GM19035 (cell line): Measurements from ENCODE around the gene CCDC7.
"Not testable (repeated sequence)": the region's sequence is repeated elsewhere in the genome, so short reads cannot be mapped to it uniquely, and the experiment has no call there.

ENCODE experiments used
- ATAC-seq: cut with Tn5 transposase; IDR thresholded peaks from one replicate; pipeline ENCODE4 v1.9.1; 2021; ENCODE audit not compliant: unreplicated experiment

CCDC7 gene

GRCh38 chr10:32548208-32548607, 102.3 kb downstream of the CCDC7 start:
- no peak for ATAC-seq

GRCh38 chr10:32556783-32557395, 110.9 kb downstream of the CCDC7 start:
- ATAC-seq, result no peak

- not testable (repeated sequence) for ATAC-seq
Observed at GRCh38 chr10:32562695-32563094, 116.8 kb downstream of the CCDC7 start.

GRCh38 chr10:32577448-32577847, 131.5 kb downstream of the CCDC7 start:
- no peak for ATAC-seq

- no peak for ATAC-seq
Observed at GRCh38 chr10:32582946-32583345, 137.0 kb downstream of the CCDC7 start.

GRCh38 chr10:32598022-32598421, 152.1 kb downstream of the CCDC7 start:
- not testable (repeated sequence) for ATAC-seq

GRCh38 chr10:32600317-32600716, 154.4 kb downstream of the CCDC7 start:
- ATAC-seq, result no peak

GRCh38 chr10:32601562-32601961, 155.6 kb downstream of the CCDC7 start:
- ATAC-seq, result not testable (repeated sequence)

- ATAC-seq, result no peak
Observed at GRCh38 chr10:32605787-32606186, 159.8 kb downstream of the CCDC7 start.

GRCh38 chr10:32610543-32610942, 164.6 kb downstream of the CCDC7 start:
- not testable (repeated sequence) for ATAC-seq

- ATAC-seq, result no peak
Observed at GRCh38 chr10:32616438-32616837, 170.5 kb downstream of the CCDC7 start.

- no peak for ATAC-seq
Observed at GRCh38 chr10:32618482-32618881, 172.5 kb downstream of the CCDC7 start.

- ATAC-seq, result no peak
Observed at GRCh38 chr10:32621969-32622368, 176.0 kb downstream of the CCDC7 start.

GRCh38 chr10:32622409-32622808, 176.5 kb downstream of the CCDC7 start:
- ATAC-seq, result no peak

GRCh38 chr10:32627183-32627582, 181.2 kb downstream of the CCDC7 start:
- ATAC-seq, result no peak

- ATAC-seq, result no peak
Observed at GRCh38 chr10:32629910-32630309, 184.0 kb downstream of the CCDC7 start.

- ATAC-seq, result no peak
Observed at GRCh38 chr10:32646535-32646934, 200.6 kb downstream of the CCDC7 start.

- ATAC-seq, result no peak
Observed at GRCh38 chr10:32650246-32650655, 204.3 kb downstream of the CCDC7 start.

- not testable (repeated sequence) for ATAC-seq
Observed at GRCh38 chr10:32657430-32657829, 211.5 kb downstream of the CCDC7 start.

- no peak for ATAC-seq
Observed at GRCh38 chr10:32661346-32661745, 215.4 kb downstream of the CCDC7 start.

GRCh38 chr10:32680803-32681557, 235.0 kb downstream of the CCDC7 start:
- no peak for ATAC-seq

- ATAC-seq, result no peak
Observed at GRCh38 chr10:32684291-32684690, 238.4 kb downstream of the CCDC7 start.

GRCh38 chr10:32687116-32687515, 241.2 kb downstream of the CCDC7 start:
- ATAC-seq, result no peak
